IPS DF 6.9 (cell line): ENCODE results near the gene EPAS1.

Source experiments
- DNase-seq: peaks from one replicate; pipeline ENCODE4 v3.0.0-alpha.2; 2013; ENCODE audit warnings: low read depth, low spot score
- H3K27ac ChIP-seq: one replicate; pipeline ENCODE4 v1.5.1; 2013; ENCODE audit warnings: low read length, control low read depth
- H3K27me3 ChIP-seq: 2 replicates; pipeline ENCODE4 v1.6.1; 2013; ENCODE audit warnings: mild to moderate bottlenecking, low read length; ENCODE audit not compliant: control insufficient read depth, insufficient read depth
- H3K36me3 ChIP-seq: 2 replicates; pipeline ENCODE4 v1.6.1; 2013; ENCODE audit warnings: low read length; ENCODE audit not compliant: control insufficient read depth, insufficient read depth
- H3K4me1 ChIP-seq: 2 replicates; pipeline ENCODE4 v1.6.1; 2013; ENCODE audit warnings: low read length; ENCODE audit not compliant: control insufficient read depth, insufficient read depth
- H3K4me3 ChIP-seq: 2 replicates; pipeline ENCODE4 v1.5.1; 2013; ENCODE audit warnings: mild to moderate bottlenecking, low read length
- H3K9me3 ChIP-seq: 2 replicates; pipeline ENCODE4 v1.6.1; 2013; ENCODE audit warnings: low read length, inconsistent platforms; ENCODE audit not compliant: control insufficient read depth, insufficient read depth
- whole genome bisulfite sequencing: extraction: QIAGEN DNeasy Blood & Tissue Kit; methylation state at CpG from one replicate; pipeline ENCODE4 v1.1.7; 2013; ENCODE audit warnings: mixed read lengths, missing lambda C conversion rate; ENCODE audit not compliant: insufficient read length, insufficient coverage; 5-methylcytosine and 5-hydroxymethylcytosine counted together

The EPAS1 gene

DNA sequence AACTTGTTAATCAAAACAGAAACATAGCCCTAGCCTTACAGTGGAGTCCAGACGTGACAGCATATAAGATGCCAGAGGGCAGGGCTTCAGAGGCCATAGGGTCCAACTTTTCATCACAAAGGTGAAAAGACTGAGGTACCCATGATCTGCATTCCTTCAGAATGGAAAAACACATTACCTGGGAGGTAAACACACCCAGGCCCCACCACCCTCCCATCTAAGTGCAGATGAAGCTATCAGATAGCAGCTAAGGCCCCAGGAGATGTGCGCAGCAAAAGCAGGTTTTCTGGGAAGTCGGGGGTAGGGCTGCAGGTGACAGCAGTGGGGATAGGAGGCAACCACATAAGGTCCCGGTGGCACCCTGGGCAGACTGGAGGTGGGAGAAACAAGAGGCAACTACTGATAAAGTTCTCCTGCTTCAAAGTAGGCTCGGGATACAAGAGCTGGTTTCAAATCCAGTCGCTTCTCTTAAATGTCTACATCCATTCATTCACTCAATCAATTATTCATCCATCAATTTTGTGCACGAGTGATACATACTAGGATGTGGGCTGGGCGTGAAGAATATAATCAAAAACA, 107.1 kb downstream of the EPAS1 start:
- WGBS = no CpG with 5 or more reads among the region's 8 CpGs
- Histone ChIP-seq H3K27me3 (no peaks in the 10 kb centered on the region; the same call in 1 of the 2 replicates), H3K36me3 (no peaks in the 10 kb centered on the region), H3K9me3 (no peaks in the 10 kb centered on the region), H3K4me1 (no peaks in the 10 kb centered on the region; the same call in 1 of the 2 replicates), H3K4me3 (no peak overlapping the region), H3K27ac (no peak overlapping the region)
- no peak for DNase-seq

DNA sequence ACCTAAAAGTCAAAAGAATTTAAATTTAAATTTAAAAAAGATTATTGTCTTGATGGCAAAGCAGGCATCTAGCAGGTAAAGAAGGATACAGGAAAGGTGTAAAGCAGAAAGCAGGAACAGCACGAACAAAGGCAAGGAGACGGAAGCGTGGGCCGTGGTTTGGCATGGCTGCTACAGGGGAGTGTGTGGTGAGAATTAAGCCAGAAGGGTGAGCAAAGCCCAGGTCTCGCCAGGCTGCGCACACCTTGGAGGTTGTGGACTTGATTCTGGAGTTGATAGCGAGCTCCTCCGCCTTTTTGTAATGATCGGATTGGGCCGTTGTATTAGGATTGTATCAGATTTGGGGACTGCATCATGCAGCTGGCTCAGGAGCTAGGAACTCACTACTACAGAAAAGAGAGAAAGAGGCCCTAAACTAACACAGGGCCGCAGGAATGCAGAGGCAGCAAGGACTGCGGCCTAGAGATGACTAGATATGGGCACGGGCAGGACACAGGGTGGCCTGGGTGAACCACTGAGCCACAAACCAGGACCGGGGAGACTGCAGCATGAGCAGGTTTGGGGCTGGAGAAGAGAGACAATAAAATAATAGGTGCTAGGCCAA, 110.7 kb downstream of the EPAS1 start:
- H3K27ac ChIP-seq = no peak overlapping the region
- no peaks in the 10 kb centered on the region for H3K36me3 ChIP-seq
- H3K9me3 ChIP-seq = no peaks in the 10 kb centered on the region
- no peak for DNase-seq
- H3K27me3 ChIP-seq = no peaks in the 10 kb centered on the region; the same call in 1 of the 2 replicates
- no CpG with 5 or more reads among the region's 14 CpGs for WGBS
- H3K4me3 ChIP-seq = no peak overlapping the region
- H3K4me1 ChIP-seq = no peaks in the 10 kb centered on the region; the same call in 1 of the 2 replicates

DNA sequence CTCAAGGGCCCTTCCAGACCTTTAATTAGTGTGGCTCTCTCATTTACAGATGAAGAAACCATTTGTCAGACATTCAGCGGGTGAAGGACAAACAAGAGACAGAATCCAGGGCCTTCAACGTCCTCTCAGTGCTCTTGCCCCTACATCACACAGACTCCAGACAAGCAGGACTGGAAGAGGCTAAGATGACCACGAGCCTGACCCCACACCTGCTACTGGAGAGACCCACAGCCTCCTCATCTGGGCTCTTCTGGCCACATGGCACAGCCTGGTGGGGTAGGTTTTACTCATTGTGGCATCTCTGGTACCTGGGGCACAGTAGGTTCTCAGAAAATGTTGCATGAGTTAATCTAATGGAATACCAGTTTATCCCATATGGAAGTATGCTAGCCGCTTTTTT, 112.5 kb downstream of the EPAS1 start:
- Histone ChIP-seq H3K4me3 (no peak overlapping the region), H3K27me3 (no peaks in the 10 kb centered on the region; the same call in 1 of the 2 replicates), H3K36me3 (no peaks in the 10 kb centered on the region), H3K27ac (no peak overlapping the region), H3K9me3 (no peaks in the 10 kb centered on the region), H3K4me1 (no peaks in the 10 kb centered on the region; the same call in 1 of the 2 replicates)
- WGBS = no CpG with 5 or more reads among the region's 4 CpGs
- DNase-seq = no peak

DNA sequence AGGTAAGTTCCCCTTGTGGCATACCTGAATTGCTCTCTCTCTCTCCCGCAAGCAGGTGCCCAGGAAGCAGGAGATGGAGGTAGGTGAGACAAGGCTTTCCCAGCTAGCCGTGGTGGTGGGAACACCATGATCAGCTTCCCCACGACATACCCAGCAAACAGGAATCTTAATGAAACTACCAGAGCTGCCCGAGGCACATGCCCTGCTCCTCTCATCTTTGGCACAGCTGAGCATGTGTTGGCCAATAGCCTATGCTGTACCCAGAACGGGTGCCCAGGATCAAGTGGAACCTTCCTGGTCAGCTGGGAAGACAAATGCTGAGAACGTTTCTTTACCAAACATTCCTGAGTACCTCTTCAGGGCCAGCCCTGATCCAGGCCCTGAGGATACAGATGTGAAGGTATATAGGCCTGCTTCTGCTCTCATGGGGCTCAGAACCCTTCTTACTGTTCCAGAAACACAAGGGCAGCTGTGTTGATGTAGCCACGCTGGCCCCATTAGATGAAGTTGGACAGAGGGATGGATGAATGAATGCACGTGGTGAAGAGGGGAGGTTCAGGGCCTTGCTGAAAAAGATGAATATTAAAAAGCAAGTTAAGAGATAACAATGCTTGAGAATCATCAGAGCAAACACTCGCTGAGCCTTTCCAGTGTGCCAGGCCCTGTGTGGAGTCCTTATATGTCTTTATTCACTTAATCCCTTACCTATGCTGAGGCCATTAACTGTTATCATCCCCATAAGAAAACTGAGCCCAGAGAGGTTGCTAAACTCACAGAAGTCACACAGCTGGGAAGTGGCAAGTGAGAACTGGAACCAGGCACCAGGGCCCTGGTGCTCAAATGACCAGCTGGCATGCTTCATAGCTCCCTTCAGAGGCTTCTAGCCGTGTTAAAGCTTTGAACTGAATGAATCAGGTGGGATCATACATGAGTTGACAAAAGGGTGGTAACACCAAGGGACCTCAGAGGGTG, 113.4 kb downstream of the EPAS1 start:
- no peak overlapping the region for H3K4me3 ChIP-seq
- WGBS = no CpG with 5 or more reads among the region's 10 CpGs
- no peak for DNase-seq

DNA sequence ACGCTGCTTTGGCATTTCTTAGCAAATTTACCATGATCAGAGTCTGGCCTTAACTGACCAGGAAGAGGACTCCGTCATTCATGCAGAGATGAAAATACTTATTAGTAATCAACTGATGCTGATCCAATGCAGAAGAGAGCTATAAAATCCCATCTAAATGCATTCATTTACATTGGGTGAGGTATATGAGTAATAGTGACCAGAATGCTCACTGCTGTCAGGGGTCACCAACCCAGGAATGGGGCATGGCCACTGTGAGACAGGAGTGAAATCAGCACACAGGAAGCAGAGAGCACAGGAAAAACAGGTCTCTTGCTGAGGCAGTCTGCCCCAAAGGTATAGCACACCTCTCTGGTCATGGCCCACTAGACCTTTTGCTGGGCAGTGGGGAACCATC, 114.0 kb downstream of the EPAS1 start:
- no peaks in the 10 kb centered on the region; the same call in 1 of the 2 replicates for H3K4me1 ChIP-seq

More for the DNA sequence above, 113.4 kb downstream of the EPAS1 start:
- H3K27ac ChIP-seq = no peak overlapping the region
- no peaks in the 10 kb centered on the region for H3K36me3 ChIP-seq
- H3K9me3 ChIP-seq = no peaks in the 10 kb centered on the region
- no peaks in the 10 kb centered on the region; the same call in 1 of the 2 replicates for H3K27me3 ChIP-seq
- no peaks in the 10 kb centered on the region; the same call in 1 of the 2 replicates for H3K4me1 ChIP-seq

DNA sequence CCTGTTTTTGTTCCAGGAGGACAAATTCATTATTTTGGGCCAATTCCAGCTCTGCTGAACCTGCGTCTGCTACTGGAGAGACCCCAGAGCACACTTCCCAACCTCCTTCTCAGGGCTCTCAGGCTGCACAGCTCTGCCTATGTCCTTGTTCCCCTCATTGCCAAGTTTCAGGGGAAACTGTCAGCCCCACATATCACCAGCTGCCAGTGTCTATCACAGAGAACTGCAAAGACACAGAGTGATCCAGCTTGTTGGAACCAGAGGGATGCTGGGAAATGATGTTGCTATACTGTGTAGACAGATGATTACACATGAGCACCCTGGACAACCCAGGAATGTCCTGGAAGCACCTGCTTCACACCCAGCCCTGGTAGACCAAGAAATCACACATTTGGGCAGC, 114.8 kb downstream of the EPAS1 start:
- Histone ChIP-seq H3K4me1 (no peaks in the 10 kb centered on the region; the same call in 1 of the 2 replicates), H3K27me3 (no peaks in the 10 kb centered on the region; the same call in 1 of the 2 replicates), H3K27ac (no peak overlapping the region), H3K9me3 (no peaks in the 10 kb centered on the region; the same call in 1 of the 2 replicates), H3K36me3 (no peaks in the 10 kb centered on the region), H3K4me3 (no peak overlapping the region)
- WGBS = no CpG with 5 or more reads among the region's 1 CpG
- no peak for DNase-seq

More for the DNA sequence above, 114.0 kb downstream of the EPAS1 start:
- Histone ChIP-seq H3K27ac (no peak overlapping the region), H3K9me3 (no peaks in the 10 kb centered on the region), H3K36me3 (no peaks in the 10 kb centered on the region), H3K4me3 (no peak overlapping the region), H3K27me3 (no peaks in the 10 kb centered on the region; the same call in 1 of the 2 replicates)
- DNase-seq = no peak
- no CpG with 5 or more reads among the region's 2 CpGs for WGBS

DNA sequence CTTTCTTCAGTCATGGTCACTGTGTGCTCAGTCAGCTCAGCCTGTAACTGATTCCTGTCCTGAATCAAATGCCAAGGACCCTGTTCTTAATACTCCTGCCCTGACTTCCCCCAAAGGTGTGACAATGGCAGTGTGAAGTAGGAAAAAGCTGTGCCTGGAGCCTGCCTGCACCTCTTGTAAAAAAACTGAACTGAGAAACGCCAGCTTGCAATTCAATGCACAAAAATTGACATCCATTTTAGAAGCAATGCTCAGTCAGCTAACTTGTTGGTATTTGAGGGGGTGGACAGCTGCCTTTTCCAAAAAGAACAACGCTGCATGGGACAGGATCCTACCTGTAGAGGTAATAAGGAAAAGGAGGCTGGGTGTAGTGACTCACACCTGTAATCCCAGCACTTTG, 115.9 kb downstream of the EPAS1 start:
- H3K27me3 ChIP-seq = no peaks in the 10 kb centered on the region
- H3K4me3 ChIP-seq = no peak overlapping the region
- DNase-seq = no peak
- H3K27ac ChIP-seq = no peak overlapping the region
- WGBS = no CpG with 5 or more reads among the region's 2 CpGs
- H3K36me3 ChIP-seq = no peaks in the 10 kb centered on the region
- H3K4me1 ChIP-seq = no peaks in the 10 kb centered on the region
- no peaks in the 10 kb centered on the region; the same call in 1 of the 2 replicates for H3K9me3 ChIP-seq

DNA sequence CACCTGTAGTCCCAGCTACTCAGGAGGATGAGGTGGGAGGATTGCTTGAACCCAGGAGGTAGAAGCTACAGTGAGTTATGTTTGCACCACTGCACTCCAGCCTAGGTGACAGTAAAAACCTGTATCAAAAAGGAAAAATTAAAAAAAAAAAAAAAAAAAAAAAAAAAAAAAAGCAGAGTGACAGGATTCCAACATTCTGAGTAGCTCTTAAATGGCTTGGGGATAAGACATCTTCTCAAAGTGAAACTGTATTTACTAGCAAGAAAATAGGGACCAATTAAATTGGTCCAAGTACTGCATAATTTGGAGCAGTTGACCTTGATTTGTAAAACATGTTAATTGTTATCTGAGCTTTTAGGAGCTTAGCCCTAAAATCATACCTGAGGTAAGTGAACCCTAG, 116.4 kb downstream of the EPAS1 start:
- DNase-seq = no peak
- Histone ChIP-seq H3K9me3 (no peaks in the 10 kb centered on the region; the same call in 1 of the 2 replicates), H3K27me3 (no peaks in the 10 kb centered on the region), H3K36me3 (no peaks in the 10 kb centered on the region), H3K4me3 (no peak overlapping the region), H3K4me1 (no peaks in the 10 kb centered on the region), H3K27ac (no peak overlapping the region)

DNA sequence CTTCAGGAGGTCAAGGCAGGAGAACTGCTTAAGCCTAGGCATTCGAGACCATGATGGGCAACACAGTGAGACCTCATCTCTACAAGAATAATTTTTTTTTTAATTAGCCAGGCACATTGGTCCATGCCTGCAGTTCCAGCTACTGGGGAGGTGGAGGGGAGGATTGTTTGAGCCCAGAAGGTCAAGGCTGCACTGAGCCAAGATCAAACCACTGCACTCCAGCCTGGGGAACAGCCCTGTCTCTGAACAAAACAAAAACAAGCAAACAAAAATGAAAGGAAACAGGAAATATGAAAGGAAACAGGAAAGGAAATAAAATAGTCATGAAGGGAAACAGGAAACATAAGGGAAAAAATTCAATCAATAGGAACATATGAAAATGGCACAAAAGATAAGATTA, 117.5 kb downstream of the EPAS1 start:
- no peak overlapping the region for H3K27ac ChIP-seq
- H3K27me3 ChIP-seq = no peaks in the 10 kb centered on the region

DNA sequence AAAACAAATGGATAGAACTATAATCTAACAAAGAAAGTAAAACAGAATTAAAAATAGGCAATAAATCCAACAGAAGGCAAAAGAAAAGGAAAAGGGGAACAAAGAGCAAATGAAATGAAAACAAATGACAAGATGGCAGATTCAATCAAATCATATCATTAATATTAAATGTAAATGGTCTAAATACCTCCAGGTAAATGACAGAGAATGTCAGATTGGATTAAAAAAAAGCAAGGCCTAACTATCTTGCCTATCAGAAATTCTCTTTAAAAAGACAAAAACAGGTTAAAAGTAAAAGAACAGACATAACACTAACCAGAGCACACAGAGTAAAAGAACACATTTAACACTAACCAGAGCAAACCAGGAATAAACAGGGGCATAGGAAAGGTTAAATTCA, 119.1 kb downstream of the EPAS1 start:
- no peaks in the 10 kb centered on the region for H3K27me3 ChIP-seq
- no peak overlapping the region for H3K27ac ChIP-seq
- H3K36me3 ChIP-seq = no peaks in the 10 kb centered on the region
- no peaks in the 10 kb centered on the region for H3K4me1 ChIP-seq
- no peak overlapping the region for H3K4me3 ChIP-seq
- no peak for DNase-seq
- no peaks in the 10 kb centered on the region; the same call in 1 of the 2 replicates for H3K9me3 ChIP-seq

More for the DNA sequence above, 117.5 kb downstream of the EPAS1 start:
- Histone ChIP-seq H3K36me3 (no peaks in the 10 kb centered on the region), H3K9me3 (no peaks in the 10 kb centered on the region; the same call in 1 of the 2 replicates), H3K4me3 (no peak overlapping the region), H3K4me1 (no peaks in the 10 kb centered on the region)
- no peak for DNase-seq
- WGBS = no CpG with 5 or more reads among the region's 1 CpG
